ENCODE data around the gene KDR.

The KDR gene

DNA sequence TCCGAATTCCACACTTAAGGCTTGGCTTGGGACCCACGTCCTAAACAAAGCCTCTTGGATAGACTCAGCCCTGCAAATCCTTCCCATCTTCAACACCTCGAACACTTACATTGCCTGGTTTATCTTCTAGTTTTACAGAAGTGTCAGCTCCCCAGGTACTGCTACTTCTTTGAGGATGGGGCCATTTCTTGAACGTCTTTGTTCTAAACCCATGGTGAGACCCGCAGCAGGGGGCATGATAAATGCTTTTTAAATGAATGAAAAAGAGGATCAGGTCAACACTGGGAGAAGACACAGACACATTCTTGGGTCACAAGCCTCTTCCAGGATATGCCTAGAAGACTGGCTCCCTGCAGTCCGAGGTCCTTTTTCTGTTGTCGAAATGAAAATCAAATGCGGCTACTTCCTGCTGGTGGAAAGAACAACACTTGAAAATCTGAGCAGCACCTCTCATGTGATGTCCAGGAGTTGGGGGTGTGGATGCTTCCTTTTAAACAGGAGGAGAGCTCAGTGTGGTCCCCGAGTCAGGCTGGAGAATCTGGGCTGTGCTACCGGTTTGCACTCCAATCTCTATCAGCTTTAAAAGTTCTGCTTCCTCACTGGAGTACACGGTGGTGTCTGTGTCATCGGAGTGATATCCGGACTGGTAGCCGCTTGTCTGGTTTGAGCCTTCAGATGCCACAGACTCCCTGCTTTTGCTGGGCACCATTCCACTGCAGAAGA, 45.8 kb downstream of the KDR start:
- DNase-seq (ENCODE audit: low read depth) = no peak

GRCh38 chr4:55078987-55079386, 46.4 kb downstream of the KDR start:
- peak; percentile 81 for DNase-seq (ENCODE audit: low read depth)

DNA sequence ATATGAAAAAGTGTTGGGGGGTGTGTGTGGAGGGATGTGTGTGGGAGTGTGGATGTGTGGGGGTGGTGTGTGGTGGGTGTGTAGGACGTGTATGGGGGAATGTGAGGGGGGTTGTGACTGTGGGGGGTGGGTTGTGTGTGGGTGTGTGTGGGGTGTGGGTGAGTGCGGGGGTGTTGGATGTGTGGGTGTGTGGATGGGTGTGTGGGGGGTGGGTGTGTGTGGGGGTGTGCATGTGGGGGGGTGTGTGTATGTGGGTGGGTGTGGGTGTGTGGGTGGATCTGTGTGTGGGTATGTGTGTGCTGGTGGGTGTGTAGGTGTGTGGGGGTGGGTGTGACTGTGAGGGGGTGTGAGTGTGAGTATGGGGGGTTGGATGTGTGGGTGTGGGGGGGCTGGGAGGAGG, 47.8 kb downstream of the KDR start:
- no peak for DNase-seq (ENCODE audit: low read depth)

DNA sequence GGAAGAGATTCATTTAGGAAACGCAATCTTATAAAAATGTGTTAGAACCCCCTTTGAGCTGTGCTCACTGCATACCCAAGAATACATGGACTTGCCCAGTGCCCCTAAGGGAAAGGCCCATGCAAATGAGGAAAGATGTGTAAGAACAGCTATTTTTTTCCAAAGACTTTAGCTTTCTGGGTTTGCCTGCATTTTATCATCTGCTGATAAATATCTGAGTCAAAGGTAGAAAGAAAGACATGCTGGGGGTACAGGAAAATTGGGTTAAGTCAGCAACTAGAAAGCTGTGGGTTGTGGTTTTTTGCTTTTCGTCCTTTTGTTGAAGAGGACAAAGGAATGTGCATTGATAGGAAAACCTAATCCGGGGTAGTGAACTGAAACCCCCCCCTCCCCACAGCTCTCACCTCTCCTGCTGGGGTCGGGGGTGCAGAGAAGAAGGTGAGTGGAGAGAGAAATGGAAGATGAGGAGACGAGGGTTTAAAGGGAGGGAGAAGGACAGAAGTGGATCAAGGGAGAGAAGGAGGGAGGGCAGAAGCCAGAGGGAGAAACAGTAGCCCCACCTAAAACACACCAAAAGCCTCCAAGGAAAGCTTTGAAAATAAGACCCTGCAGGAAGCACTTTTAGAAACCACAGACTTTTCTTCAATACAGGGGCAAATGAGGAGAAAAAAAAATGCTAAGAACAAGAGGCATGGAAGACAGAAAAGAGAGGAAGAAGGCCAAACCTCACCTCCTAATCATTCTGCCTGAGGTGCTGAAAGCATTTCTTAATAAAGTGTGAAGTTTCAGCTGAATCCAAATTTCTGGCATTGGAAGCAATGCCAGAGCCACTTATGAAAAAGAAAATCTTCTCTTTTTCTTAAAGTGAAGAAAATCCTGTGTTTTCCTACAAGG, 49.3 kb downstream of the KDR start:
- peak; percentile 92 for DNase-seq (ENCODE audit: low read depth)

GRCh38 chr4:55075376-55075775, 50.0 kb downstream of the KDR start:
- DNase-seq (ENCODE audit: low read depth) = peak; percentile 90

GRCh38 chr4:55074386-55074785, 51.0 kb downstream of the KDR start:
- peak; percentile 99 for DNase-seq (ENCODE audit: low read depth)

- peak; percentile 71 for DNase-seq (ENCODE audit: low read depth)
These were observed 53.4 kb downstream of the KDR start for GRCh38 chr4:55071951-55072350.

DNA sequence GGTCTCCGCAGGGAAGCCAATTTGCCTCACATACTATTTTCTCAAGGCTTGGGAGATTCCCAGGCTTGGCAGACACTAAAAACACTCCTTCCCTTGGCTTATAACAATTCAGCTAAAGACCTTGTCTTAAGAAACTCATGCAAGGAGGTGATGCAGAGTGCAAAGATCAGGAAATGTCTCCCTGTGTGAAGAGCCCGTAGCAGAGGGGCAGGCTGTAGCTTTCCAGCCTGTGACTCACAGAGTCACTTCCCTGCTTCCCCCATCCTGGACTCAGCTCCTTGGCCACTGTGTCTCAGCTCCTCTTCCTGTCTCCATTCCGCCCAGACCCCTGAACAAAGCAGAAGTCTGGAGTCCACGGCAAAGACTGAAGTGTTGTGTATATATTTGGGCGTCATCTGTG, 56.1 kb downstream of the KDR start:
- DNase-seq (ENCODE audit: low read depth) = peak; percentile 64

GRCh38 chr4:55068522-55068921, 56.9 kb downstream of the KDR start:
- DNase-seq (ENCODE audit: low read depth) = no peak

- DNase-seq (ENCODE audit: low read depth) = no peak
These were observed 59.4 kb downstream of the KDR start for GRCh38 chr4:55066018-55066417.

GRCh38 chr4:55055529-55055928, 69.9 kb downstream of the KDR start:
- DNase-seq (ENCODE audit: low read depth) = no peak

- DNase-seq (ENCODE audit: low read depth) = no peak
These were observed 73.9 kb downstream of the KDR start for GRCh38 chr4:55051532-55051931.

DNA sequence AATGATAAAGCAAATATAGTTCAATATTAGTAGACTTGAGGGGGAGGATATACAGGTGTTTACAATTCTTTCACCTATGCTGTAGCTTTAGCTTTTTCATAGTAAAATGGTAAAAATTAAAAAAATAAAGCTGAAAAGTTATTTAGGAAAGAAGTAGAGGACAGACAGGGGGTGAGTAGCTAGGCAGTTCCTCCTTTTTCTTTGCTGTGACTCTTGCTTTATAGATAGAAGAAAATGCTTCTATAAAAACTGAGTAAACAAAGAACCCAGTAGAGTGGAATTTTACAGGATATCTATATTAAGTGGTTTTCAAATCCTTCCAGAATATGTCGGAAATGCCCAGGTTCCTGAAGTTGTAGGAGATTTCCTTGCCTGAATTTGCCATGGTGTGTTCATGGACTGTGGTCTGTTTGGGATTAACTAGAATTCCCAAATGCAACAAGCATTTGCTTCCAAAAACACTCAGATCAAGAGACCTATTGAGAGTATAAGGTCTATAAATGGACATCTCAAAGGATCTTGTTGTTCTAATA, 74.9 kb downstream of the KDR start:
- DNase-seq (ENCODE audit: low read depth) = no peak

GRCh38 chr4:55038176-55038890, 87.1 kb downstream of the KDR start:
- DNase-seq (ENCODE audit: low read depth) = peak; percentile 86

DNA sequence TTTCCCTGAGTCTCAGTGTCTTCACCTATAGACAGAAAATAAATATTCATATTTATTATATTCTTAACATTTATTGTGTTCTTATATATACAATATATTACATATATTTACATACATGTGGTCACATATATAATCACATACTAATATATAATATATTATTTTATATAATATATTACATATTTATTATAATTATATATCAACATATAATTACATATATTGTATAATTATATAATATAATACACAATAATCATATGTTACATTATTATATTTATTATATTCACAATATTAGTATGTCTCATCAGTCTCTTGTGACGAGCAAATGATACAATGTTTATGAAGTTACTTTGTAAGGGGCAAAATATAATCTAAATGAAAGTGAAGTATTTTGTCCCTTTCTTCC, 87.7 kb downstream of the KDR start:
- no peak for DNase-seq (ENCODE audit: low read depth)

DNA sequence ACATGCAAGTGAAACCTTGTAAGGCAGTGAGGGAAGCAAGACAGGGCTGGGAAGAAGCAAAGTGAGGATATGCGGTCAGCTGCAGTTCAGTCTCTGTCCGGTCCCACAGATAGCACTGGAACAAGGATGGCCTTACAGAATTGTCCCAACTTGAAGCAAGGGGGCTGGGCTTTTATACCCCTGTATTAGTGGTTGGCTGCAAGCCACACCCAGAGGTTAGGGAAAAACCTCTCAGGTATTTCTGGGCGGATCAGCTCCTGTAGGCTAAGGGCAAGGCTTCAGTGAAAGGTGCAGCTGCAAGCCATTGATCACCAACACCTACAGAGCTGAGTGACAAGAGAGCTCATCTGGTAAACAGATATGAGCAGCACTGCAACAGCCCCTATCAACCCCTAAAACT, 89.0 kb downstream of the KDR start:
- DNase-seq (ENCODE audit: low read depth) = no peak

DNA sequence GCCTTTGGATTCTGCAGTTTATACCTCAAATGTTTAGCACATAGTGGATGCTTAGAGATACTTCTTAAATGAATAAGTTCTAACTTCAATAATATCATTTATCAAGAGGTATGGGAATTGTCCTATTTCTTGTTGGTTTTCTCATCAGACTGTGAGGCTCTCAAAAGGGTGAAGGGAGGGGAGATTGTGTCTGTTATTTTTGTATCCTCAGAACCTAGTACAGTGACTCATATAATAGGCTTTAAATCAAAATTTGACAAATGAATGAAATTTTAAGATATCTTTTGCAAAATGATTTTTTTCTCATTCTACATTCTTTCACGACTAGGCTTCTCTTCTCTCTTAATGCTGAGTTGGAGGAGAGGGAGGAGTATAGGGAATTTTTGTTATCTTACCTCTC, 89.5 kb downstream of the KDR start:
- DNase-seq (ENCODE audit: low read depth) = peak; percentile 72

DNA sequence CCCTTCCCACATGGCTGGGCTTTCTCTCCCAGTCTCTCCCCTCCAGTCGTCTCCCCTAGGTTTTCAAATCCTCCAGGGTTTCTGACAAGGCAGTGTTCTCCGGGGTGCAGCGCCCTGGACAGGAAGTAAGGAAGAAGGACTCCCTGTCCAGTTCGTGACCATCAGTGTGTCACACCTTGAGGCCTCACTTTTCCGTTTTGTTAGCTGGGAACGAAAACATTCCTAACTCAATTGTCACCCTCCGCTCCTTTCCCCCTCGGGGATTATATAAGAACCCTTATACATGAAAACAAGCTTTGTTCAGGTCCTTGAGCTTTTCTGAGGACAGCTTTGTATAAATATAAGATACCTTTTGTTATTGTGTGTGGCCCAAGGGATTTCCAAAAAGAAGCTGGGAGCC, 92.1 kb downstream of the KDR start:
- no peak for DNase-seq (ENCODE audit: low read depth)

- DNase-seq (ENCODE audit: low read depth) = peak; percentile 75
These were observed 92.6 kb downstream of the KDR start for GRCh38 chr4:55032788-55033187.

GRCh38 chr4:55032179-55032578, 93.2 kb downstream of the KDR start:
- DNase-seq (ENCODE audit: low read depth) = peak; percentile 30

DNA sequence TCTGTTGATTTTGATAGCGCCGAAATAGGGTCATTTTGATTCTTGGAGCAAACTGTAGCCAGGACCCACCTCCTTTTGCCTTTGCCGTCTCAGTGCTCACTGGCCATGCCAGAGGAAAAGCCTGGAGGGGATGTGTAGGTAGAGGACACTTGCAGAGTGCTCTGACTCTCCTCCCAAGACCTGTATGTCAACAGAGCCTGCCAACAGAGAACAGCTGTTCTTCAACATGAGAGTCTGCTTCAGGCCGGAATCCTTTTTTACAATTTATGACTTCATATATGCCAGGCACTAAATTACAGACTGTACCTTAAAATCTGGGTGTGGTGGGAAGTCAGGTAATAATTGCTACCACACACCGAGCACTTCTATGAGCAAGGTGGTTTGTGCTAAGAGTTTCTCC, 94.2 kb downstream of the KDR start:
- no peak for DNase-seq (ENCODE audit: low read depth)

DNA sequence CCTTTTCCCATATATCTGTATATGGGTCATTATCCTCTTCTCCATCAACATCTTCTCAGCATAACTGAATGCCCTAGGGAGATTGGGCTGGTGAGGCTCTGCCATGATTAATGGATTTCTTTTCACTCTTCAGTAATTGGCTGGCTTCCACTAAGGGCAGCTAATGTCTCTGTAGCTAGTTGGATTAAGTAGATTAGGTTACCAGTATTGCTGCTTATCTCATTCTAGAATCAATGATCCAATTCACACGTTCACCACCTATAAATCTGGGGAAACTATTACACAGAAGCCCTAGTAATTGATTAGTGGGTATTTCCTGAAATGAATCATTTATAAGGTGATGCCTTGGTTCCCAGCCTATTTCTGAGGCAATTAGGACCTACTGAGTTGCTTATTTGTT, 94.8 kb downstream of the KDR start:
- no peak for DNase-seq (ENCODE audit: low read depth)
